UCSD-AML1 (cell line): ENCODE data around the gene C1QTNF1.

Source experiments
- DNase-seq: peaks from one replicate; lab custom pipeline; 2025; ENCODE audit not compliant: unreplicated experiment; lab: John Stamatoyannopoulos, UW

The C1QTNF1 gene

DNA sequence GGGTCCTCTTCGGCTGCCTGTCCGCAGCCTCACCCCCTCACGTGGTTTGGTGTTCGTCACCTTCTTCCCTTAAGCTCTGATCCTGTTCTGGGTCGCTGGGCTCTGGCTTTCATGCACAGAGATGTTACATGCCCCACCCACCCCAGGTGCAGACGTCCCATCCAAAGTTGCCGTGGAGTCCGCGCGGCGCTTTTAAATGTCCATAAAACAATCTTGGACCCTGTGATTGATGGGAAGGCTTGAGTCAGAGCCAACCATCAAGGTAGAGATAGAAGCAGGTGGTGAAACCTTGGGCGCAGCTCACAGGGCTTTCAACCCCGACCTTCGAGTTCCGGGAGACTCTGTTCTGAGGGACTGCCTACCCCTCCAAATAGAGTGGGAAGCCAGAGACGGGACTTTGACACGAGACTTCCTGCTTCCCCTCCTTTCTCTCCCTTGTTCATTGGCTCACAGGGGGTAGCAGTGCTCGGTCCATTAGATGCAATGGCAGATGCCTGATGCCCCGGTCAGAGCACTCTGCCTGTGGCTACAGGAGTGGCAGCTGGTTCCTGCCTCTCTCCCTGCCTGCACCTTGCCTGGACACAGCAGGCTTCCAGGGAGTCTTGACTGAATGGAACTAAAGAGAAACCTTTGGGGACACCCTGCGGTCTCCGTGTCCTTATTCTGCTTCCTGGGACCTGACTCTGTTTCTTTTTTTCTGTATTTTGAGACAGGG is 54.7 kb downstream of the C1QTNF1 start:
- no peak for DNase-seq

GRCh38 chr17:79079421-79080200 is 55.6 kb downstream of the C1QTNF1 start:
- DNase-seq = no peak

DNA sequence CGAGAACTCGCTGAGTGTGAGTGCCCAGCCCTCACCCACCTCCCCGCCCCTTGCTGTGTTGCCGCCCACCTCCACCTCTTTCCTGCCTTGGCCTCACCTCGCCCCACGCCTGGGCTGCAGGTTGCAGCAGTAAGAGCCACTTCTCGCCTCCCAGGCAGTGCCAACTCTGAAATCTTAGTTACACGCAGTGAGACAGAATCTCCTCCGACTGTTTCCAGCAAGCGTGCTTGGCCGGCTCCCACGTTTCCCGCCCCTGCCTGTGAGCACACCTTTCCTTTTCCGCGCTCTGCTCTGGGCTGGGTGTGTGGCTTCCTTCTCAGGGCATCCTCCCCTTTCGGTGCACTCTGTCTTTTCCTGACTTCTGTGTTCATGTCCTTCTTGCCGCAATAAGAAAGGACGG is 56.4 kb downstream of the C1QTNF1 start:
- no peak for DNase-seq

DNA sequence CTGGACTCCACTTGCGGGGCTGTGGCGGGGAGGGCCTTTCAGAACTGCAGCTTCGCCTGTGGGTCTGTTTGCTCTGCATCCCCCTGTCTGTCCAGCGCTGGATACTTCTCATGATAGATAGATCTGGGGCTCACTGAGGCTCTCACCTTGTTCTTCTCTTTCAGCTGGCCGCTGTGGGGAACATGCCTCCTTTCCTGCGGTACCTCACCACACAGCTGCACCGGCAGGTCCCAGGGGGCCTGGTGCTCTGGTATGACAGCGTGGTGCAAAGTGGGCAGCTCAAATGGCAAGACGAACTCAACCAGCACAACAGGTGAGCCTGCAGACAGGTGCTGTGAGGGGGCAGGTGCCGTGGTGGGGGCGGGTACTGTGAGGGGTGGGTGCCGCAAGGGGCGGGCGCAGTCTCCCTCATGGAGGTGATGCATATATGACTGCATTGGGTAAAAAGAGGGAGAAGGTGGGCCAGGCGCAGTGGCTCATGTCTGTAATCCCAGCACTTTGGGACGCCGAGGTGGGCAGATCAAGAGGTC is 56.9 kb downstream of the C1QTNF1 start:
- DNase-seq = no peak

- no peak for DNase-seq
Observed at GRCh38 chr17:79081571-79082276, 57.8 kb downstream of the C1QTNF1 start.

DNA sequence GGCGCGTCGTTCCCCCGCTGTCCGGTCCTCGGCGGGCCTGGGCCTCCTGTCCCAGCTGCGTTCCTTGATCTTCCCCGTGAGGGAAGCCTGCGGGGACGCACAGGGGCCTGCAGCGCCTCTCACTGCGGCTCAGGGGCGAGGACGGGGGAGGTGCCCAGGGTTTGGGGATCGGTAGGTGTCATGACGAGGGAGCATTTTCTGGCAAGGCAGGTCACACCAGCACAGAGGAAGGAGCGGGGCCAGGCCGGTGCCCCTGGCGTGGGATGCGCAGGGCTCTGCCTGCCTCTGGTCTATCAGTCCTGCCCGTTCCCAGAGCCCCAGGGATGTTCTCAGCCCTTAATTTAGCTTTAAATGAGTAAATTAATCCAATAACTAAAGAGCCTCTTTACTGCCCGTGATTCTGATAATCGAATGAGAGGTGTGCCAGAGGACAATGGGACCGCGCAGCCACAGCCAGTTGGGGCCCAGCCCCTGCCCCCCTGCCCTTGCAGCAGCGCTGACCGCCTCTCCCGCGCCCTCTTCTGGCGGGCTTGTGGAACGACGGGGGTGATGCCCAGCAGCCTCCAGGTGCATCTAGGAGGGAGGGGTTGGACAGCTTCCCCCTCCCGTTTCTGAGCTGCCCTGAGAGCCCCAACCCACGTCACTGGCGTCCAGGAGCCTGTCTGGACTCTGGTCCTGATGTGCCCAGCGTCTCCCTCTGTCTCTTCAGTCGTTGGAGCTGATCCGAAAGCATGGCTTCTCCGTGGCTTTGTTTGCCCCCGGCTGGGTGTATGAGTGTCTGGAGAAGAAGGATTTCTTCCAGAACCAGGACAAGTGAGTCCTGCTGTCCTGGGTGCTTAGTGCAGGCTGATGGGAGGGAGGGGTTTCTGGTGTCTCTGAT is 58.6 kb downstream of the C1QTNF1 start:
- peak; percentile 61 for DNase-seq

DNA sequence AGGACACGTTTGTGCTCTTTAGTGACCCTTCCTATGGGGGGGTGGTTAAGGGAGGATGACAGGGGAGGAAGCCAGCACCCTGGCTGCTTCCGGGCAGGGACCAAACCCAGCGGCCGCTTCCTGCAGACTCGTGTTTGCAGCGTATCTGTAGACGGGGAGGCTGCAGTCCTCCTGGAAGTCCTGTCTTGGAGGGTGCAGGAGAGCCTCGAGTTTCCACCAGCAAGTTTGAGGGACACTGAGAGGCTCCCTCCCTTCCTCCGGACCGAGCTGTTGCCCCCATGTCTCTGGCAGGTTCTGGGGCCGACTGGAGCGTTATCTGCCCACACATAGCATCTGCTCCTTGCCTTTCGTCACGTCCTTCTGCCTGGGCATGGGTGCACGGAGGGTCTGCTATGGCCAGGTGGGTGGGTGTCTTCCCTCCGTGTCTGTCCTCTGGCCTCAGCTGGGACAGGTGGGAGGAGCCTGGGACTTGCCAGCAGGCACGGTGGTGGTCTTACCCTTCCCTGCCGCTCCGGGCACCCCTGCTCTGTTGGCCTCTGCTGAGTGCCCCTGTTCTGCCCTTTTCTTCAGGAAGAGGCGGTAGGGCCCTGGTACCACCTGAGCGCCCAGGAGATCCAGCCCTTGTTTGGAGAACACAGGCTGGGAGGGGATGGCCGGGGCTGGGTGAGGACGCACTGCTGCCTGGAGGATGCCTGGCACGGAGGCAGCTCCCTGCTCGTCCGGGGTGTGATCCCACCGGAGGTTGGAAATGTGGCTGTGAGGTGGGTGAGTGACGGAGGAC is 59.4 kb downstream of the C1QTNF1 start:
- peak; percentile 50 for DNase-seq

- DNase-seq = no peak
Observed at GRCh38 chr17:79084291-79085153, 60.6 kb downstream of the C1QTNF1 start.

GRCh38 chr17:79085154-79085920 is 61.4 kb downstream of the C1QTNF1 start:
- DNase-seq = no peak

DNA sequence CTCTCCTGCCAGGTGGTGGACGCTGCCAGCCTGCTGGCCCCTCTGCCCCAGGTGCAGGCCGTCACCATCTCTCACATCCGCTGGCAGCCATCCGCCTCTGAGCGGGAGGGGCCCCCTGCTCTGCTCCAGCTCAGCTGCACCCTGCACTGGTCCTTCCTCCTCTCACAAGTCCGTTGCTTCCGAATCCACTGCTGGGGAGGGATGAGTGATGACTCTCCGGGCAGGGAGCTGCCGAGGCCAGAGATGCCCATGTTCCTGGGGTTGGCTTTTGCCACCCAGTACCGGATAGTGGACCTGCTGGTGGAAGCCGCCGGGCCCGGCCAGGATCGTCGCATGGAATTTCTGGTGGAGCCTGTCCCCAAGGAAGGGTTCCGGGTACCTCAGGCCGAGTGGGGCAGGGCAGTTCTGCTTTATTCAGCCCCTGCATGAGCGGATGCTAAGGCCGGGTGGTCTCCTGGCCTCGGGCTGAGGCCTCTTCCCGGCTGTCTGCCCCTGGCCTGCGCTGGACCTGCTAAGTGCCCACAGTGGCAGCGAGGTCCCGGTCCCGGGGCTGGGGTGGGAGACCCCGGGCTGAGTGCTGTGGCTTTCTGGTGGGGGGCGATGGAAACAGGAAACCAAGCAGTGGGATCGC is 62.1 kb downstream of the C1QTNF1 start:
- DNase-seq = no peak

GRCh38 chr17:79086609-79087427 is 62.8 kb downstream of the C1QTNF1 start:
- DNase-seq = no peak

DNA sequence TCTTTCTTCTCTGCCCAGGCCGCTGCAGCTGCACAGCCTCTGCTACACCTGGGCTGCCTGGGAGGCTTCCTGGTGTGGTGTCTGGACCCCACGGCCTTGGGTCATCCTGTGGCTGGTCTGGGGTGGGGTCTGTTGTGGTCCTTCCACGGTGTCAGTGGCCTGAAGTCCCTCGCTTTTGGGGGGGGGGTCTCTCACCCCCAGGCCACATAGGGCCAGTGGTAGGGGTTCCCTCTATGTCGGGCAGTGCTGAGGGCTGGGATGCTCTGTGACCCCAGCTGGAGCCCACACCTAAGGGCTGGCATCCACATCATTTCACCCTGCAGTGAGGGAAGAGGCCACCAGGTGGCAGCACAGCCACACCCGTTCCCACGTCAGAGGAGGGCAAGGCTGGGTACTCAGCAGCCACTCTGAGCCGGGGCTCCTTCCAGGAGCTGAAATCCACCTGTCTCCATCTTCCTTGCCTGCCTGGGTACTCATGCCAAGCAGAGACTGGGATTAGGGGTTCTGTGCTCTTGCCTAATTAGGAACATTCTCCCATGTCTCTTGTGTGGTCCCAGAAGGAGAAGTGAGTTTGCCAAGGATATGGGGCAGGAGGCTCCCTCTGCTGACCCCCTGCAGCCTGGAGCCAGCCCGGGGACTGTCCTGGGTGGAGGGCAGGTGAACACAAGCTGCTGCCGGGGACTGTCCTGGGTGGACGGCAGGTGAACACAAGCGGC is 63.6 kb downstream of the C1QTNF1 start:
- DNase-seq = peak; percentile 70

GRCh38 chr17:79088247-79088996 is 64.5 kb downstream of the C1QTNF1 start:
- DNase-seq = no peak

- no peak for DNase-seq
Observed at GRCh38 chr17:79088997-79089328, 65.0 kb downstream of the C1QTNF1 start.

DNA sequence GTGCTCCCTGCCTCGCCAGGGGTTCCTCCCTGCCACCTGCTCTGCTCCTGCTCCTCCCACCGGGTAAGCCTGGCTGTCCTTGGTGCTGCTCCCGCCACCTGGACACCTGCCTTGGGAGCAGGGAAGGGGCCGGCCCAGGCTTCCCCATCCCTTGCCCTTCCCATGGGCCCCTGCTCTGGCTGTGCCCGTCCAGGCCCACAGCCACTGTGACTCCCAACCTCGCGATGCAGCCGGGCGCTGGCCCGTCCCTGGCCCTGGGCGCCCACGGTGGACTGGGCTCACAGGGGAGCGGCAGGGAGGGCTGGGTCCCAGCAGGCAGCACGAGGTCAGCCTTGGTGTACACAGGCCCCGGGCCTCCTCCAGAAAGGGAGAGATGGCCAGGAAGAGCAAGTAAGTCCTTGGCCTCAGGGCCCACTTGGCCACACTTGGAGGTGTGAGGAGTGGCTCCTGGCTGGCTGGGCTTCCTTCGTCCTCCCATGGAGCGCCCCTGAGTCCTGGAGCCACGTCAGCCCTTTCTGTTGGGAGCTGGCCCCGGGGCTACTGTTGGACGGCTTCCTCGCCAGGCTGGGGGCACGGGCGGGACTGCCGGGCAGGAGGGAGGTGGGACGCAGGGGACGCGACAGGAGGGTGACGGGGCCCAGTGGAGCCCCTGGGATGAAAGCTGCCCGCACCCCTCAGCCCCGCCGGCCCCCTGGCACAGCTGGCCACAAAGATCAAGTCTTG is 65.9 kb downstream of the C1QTNF1 start:
- no peak for DNase-seq
